Measurements from ENCODE around the gene INF2.

Gene INF2

DNA sequence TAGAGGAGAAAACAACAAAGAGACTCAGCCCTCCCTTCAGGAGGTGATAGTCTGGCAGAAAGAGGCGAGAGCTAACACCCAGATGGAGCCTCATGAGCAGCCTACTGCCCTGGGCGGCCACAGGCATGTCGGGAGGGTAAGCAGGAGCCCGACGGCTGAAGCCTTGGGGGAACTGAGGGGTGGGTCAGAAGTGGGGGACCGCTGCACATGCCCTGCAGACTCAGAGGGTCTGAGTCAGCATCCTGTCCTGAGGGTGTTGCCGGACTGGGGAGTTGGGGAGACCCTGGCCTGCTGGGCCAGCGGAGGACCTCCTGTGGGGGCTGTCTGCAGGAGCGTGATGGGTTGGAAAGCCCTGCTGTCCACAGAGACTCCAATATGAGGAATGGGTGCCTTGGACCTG, 15.9 kb upstream of the INF2 start:
- no peak for DNase-seq (ENCODE audit: low read depth in 2 of 2)
- no peak overlapping the region for H3K4me3 ChIP-seq (replicated peaks in 1 of 2; ENCODE audit: low read depth in 2 of 2, low read length in 2 of 2)
- TF ChIP-seq, protein P1, sequence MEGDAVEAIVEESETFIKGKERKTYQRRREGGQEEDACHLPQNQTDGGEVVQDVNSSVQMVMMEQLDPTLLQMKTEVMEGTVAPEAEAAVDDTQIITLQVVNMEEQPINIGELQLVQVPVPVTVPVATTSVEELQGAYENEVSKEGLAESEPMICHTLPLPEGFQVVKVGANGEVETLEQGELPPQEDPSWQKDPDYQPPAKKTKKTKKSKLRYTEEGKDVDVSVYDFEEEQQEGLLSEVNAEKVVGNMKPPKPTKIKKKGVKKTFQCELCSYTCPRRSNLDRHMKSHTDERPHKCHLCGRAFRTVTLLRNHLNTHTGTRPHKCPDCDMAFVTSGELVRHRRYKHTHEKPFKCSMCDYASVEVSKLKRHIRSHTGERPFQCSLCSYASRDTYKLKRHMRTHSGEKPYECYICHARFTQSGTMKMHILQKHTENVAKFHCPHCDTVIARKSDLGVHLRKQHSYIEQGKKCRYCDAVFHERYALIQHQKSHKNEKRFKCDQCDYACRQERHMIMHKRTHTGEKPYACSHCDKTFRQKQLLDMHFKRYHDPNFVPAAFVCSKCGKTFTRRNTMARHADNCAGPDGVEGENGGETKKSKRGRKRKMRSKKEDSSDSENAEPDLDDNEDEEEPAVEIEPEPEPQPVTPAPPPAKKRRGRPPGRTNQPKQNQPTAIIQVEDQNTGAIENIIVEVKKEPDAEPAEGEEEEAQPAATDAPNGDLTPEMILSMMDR (IDR thresholded peaks at IDR 0.05; ENCODE audit: low read depth, low read length): no peak

DNA sequence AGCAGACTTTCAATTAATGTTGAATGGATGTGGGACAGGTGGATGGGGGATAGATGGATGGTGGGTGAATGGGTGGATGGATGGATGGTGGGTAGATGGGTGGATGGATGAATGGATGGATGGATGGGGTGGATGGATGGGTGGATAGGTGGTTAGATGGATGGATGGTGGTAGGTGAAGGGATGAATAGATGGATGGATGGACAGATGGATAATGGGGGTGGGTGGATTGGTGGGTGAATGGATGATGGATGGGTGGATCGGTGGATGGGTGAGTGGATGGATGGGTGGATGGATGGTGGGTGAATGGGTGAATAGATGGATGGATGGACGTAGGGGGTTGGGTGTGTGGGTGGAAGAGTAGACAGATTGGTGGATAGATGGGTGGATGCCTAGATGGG, 14.0 kb upstream of the INF2 start:
- DNase-seq (ENCODE audit: low read depth in 2 of 2): no peak
- TF ChIP-seq, protein P1 (IDR thresholded peaks at IDR 0.05; ENCODE audit: low read depth, low read length): no peak
- no peak overlapping the region for H3K4me3 ChIP-seq (replicated peaks in 1 of 2; ENCODE audit: low read depth in 2 of 2, low read length in 2 of 2)

DNA sequence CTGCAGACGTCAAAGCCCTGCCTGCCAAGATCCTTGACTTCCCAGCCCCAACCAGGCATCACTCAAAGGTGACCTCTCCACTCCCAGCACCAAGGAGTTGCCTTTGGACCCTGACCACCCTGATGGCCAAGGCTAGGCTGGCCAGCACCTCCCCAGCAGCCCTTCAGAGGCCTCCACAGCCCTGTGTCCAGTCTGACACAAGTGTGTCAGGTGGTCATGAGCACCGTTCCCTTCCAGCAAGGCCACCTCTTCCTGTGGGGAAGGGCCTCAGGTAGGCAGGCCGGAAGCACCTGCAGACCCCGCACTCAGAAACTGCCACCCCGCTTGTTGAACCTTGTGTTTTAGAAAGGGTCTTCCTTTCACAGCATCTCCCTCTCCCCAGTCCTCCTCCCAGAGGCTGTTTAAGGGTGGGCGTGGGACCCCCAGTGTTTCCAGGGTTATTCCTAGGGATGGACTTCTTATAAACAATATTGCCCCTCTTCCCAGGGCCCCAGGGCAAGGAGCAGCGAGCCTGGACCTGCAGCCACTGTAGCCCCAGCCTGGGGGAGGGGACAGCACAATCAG, 13.2 kb upstream of the INF2 start:
- DNase-seq (ENCODE audit: low read depth in 2 of 2): no peak
- TF ChIP-seq, protein P1 (IDR thresholded peaks at IDR 0.05; ENCODE audit: low read depth, low read length): no peak
- H3K4me3 ChIP-seq (replicated peaks in 1 of 2; ENCODE audit: low read depth in 2 of 2, low read length in 2 of 2): no peak overlapping the region

DNA sequence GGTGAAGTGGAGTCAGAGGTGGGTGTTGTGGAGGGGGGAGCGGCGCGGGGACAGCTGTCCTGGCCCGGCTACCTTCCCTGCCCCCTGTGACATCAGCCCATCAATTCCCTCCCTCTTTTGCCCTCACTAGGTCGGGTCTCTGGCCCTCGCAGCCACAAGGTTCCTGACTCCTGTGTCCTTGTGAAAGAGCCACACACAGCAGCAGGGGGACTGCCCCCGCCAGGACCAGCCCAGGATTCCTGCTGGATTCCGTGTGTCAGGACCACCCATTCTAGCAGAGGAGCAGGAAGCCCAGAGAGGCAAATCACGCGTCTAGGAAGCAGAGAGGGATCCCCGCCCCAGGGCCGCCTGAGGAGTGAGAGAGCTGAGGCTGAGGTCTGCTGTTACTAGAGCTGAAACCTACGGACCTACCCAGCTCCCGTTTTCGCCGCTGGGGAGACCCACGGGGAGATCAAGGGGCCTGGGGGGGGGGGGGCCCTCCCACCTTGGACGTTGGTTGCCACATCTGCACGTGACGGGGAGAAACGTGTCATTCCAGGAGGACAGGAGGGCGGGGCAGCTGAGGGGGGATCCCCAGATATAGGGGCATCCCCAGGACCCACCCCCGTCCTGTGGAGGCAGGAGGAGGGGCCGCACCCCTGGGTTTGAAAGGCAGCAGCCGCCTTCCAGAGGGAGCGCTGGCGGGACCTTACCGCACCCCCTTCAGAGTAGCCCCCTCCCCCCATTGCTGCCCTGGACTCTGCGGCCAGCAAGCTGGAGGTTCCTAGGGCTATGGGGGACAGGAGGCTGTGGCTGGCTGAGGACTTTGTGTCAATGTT, 12.5 kb upstream of the INF2 start:
- H3K4me3 ChIP-seq (replicated peaks in 1 of 2; ENCODE audit: low read depth in 2 of 2, low read length in 2 of 2): peak overlapping the region; percentile 43 to 51
- TF ChIP-seq, protein P1 (IDR thresholded peaks at IDR 0.05; ENCODE audit: low read depth, low read length): no peak
- DNase-seq (ENCODE audit: low read depth in 2 of 2): no peak

DNA sequence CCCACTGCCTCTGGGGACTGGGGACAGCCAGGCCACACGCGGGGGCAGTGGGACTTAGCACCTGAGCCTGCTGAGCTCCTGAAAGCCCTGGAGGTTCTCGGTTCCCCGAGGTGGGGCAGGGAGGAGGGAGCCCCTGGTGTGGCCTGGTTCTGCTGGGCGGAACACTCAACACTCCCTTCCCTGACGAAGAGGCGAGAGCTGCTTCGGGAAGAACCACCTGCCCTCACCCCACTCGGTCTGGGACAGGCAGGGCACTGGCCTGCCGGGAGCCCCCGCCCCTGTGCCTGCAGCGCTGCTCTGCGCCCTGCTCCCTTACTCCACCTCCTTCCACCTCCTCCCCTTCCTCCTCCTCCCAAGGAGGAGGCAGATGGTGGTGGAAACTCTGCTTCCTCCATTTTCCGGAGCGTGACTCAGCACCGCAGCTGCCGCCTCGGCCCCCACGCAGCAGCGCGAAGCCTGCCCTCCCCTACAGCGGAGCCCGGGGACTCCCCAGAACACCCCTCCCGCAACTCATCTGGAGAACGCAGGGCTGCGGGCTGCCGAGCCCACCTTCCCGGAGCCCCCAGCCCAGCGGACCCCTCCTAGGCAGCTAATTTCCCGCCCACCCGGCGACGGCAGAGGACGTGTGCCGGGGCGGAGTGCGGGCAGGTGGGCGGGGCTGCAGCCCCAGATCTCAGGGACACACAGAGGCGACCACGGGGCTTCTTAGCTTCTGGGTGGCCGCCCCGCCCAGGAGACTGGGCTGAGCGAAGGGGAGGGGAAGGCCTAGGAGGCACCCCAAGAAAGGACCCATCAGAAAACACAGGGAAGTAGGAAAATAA, 11.7 kb upstream of the INF2 start:
- H3K4me3 ChIP-seq (replicated peaks in 1 of 2; ENCODE audit: low read depth in 2 of 2, low read length in 2 of 2): peak overlapping the region; percentile 43 to 51
- DNase-seq (ENCODE audit: low read depth in 2 of 2): peak; percentile 80 to 83
- TF ChIP-seq, protein P1 (IDR thresholded peaks at IDR 0.05; ENCODE audit: low read depth, low read length): no peak

DNA sequence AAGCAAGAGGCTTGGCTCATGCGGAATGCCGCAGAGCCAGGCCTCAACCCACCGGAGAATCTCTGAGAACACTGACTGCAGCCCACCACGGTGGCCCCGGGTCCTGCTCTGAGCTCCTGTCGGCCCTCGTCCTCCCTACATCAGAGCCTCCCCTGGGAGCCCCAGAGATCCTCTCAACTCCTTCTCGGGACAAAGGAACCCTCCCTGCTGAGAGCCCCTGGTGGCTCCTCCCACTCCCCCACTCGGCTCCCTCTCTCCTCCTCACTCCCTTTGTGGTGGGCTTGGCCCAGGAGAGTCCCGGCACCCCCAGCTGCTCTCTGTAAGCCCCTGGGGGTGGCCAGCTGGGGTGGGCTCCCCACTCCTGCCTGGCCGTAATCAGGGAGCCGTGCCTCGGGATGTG, 11.1 kb upstream of the INF2 start:
- DNase-seq (ENCODE audit: low read depth in 2 of 2): peak; percentile 39 to 42
- peak overlapping the region; percentile 43 to 51 for H3K4me3 ChIP-seq (replicated peaks in 1 of 2; ENCODE audit: low read depth in 2 of 2, low read length in 2 of 2)
- TF ChIP-seq, protein P1 (IDR thresholded peaks at IDR 0.05; ENCODE audit: low read depth, low read length): no peak

Measured in cardiac fibroblast (primary cell).